OCI-LY3 (cell line): Measurements from ENCODE around the gene ATP8B3.

Experiments
- H2AFZ ChIP-seq: fragments of 200-600, 300-600 bp; shearing (Covaris generic); 2 replicates; pipeline ENCODE4 v1.6.0; 2014; ENCODE audit warnings: antibody characterized with exemption, low read depth, low read length
- H3K27ac ChIP-seq: fragments of 200-600, 300-600 bp; sonication (generic); 2 replicates; pipeline ENCODE4 v1.5.1; 2014; ENCODE audit warnings: mild to moderate bottlenecking, low read length, moderate library complexity, mixed read lengths
- H3K27me3 ChIP-seq: fragments of 200-600, 300-600 bp; sonication (generic); 2 replicates; pipeline ENCODE4 v1.6.1; 2014; ENCODE audit warnings: low read depth, low read length, mixed read lengths
- H3K36me3 ChIP-seq: fragments of 200-600, 300-600 bp; sonication (generic); replicated peaks from 2 replicates; pipeline ENCODE3; 2014; ENCODE audit warnings: low read depth, low read length, mixed read lengths
- H3K4me1 ChIP-seq: fragments of 300-600, 200-600 bp; sonication (generic); 2 replicates; pipeline ENCODE4 v1.6.1; 2014; ENCODE audit warnings: low read length, mixed read lengths
- H3K4me2 ChIP-seq: fragments of 200-600, 300-600 bp; sonication (generic); 2 replicates; pipeline ENCODE4 v1.6.1; 2014; ENCODE audit warnings: low read length, mixed read lengths
- H3K4me3 ChIP-seq: fragments of 300-600, 200-600 bp; sonication (generic); 2 replicates; pipeline ENCODE4 v1.5.1; 2014; ENCODE audit warnings: antibody characterized with exemption, mild to moderate bottlenecking, low read length, moderate library complexity
- H3K79me2 ChIP-seq: fragments of 300-600, 200-600 bp; shearing (Covaris generic); 2 replicates; pipeline ENCODE4 v1.6.1; 2014; ENCODE audit warnings: mild to moderate bottlenecking, low read length, mixed read lengths
- H3K9ac ChIP-seq: fragments of 300-600, 200-600 bp; shearing (Covaris generic); 2 replicates; pipeline ENCODE4 v1.6.0; 2014; ENCODE audit warnings: mild to moderate bottlenecking, low read length, moderate library complexity
- H3K9me3 ChIP-seq: fragments of 200-600, 300-600 bp; shearing (Covaris generic); 2 replicates; pipeline ENCODE4 v1.6.1; 2014; ENCODE audit warnings: low read length, mixed read lengths; ENCODE audit not compliant: insufficient read depth
- H4K20me1 ChIP-seq: fragments of 200-600, 300-600 bp; sonication (generic); 2 replicates; pipeline ENCODE4 v1.6.1; 2016; ENCODE audit warnings: low read length, mixed read lengths; ENCODE audit not compliant: insufficient read depth
- CTCF ChIP-seq: fragments of 200-600, 300-600 bp; sonication (generic); IDR thresholded peaks from 2 replicates; pipeline ENCODE4 v1.5.1; 2014; ENCODE audit warnings: antibody characterized with exemption, low read length, low read depth
- EZH2phosphoT487 ChIP-seq: fragments of 200-600 bp; shearing (Covaris generic); IDR thresholded peaks from 2 replicates; pipeline ENCODE4 v1.6.1; 2018; ENCODE audit warnings: antibody characterized with exemption, mixed run types, low read depth

ATP8B3 gene

GRCh38 chr19:1780272-1780958 is 31.7 kb downstream of the ATP8B3 start:
- Histone ChIP-seq H3K4me2 (no peak overlapping the region), H3K79me2 (no peaks in the 10 kb centered on the region), H3K27ac (no peak overlapping the region), H3K9me3 (no peaks in the 10 kb centered on the region), H4K20me1 (no peaks in the 10 kb centered on the region), H3K27me3 (peaks cover 22% of the 10 kb centered on the region), H3K9ac (no peak overlapping the region), H3K36me3 (no peaks in the 10 kb centered on the region), H3K4me3 (no peak overlapping the region), H3K4me1 (peaks cover 8% of the 10 kb centered on the region), H2AFZ (no peak overlapping the region)
- TF ChIP-seq EZH2phosphoT487 (no peak), CTCF (peak; percentile 10; the same call in 1 of the 2 replicates)

GRCh38 chr19:1779574-1779973 is 32.5 kb downstream of the ATP8B3 start:
- Histone ChIP-seq H2AFZ (no peak overlapping the region), H3K4me2 (no peak overlapping the region), H4K20me1 (no peaks in the 10 kb centered on the region), H3K27ac (no peak overlapping the region), H3K36me3 (no peaks in the 10 kb centered on the region), H3K4me1 (peaks cover 8% of the 10 kb centered on the region), H3K79me2 (no peaks in the 10 kb centered on the region), H3K9me3 (no peaks in the 10 kb centered on the region), H3K27me3 (peaks cover 22% of the 10 kb centered on the region), H3K4me3 (no peak overlapping the region), H3K9ac (no peak overlapping the region)
- TF ChIP-seq EZH2phosphoT487 (no peak), CTCF (no peak)

GRCh38 chr19:1777149-1777548 is 34.9 kb downstream of the ATP8B3 start:
- TF ChIP-seq EZH2phosphoT487: no peak
- TF ChIP-seq CTCF: no peak
- H3K9me3 ChIP-seq: no peaks in the 10 kb centered on the region
- H3K9ac ChIP-seq: no peak overlapping the region
- no peak overlapping the region for H3K4me3 ChIP-seq
- no peak overlapping the region for H3K4me2 ChIP-seq
- no peaks in the 10 kb centered on the region for H3K36me3 ChIP-seq
- H2AFZ ChIP-seq: no peak overlapping the region
- no peaks in the 10 kb centered on the region for H3K4me1 ChIP-seq
- H3K27me3 ChIP-seq: peaks cover 7% of the 10 kb centered on the region; the same call in 1 of the 2 replicates
- H4K20me1 ChIP-seq: no peaks in the 10 kb centered on the region
- no peaks in the 10 kb centered on the region for H3K79me2 ChIP-seq
- H3K27ac ChIP-seq: no peak overlapping the region

GRCh38 chr19:1776606-1777147 is 35.4 kb downstream of the ATP8B3 start:
- Histone ChIP-seq H2AFZ (no peak overlapping the region), H3K9me3 (no peaks in the 10 kb centered on the region), H3K27ac (no peak overlapping the region), H3K4me3 (no peak overlapping the region), H3K9ac (no peak overlapping the region), H3K4me1 (no peaks in the 10 kb centered on the region), H3K36me3 (no peaks in the 10 kb centered on the region), H3K27me3 (peaks cover 3% of the 10 kb centered on the region; the same call in 1 of the 2 replicates), H3K79me2 (no peaks in the 10 kb centered on the region), H4K20me1 (no peaks in the 10 kb centered on the region), H3K4me2 (no peak overlapping the region)
- TF ChIP-seq EZH2phosphoT487 (no peak), CTCF (no peak)
